ENCODE data around the gene TRIM31. TPM values are rescaled to one million over a fixed set of nuclear protein-coding genes. Genes with fewer than 3 reads are reported as not detected.

Gene TRIM31
- not detected in 2 replicates for total RNA-seq (2014; rRNA removed; shearing (Covaris generic))

GRCh38 chr6:30113003-30113759, at the start of gene TRIM31:
Gene TRIM31 (minus strand): TSS chr6:30113090. CDS start chr6:30112805, 285 bp downstream.

GRCh38 chr6:30160785-30161531, 48.1 kb upstream of the TRIM31 start, which contains the start of gene TRIM10:
Gene TRIM10 (minus strand): TSS chr6:30161211. CDS start chr6:30160858, 353 bp downstream.

GRCh38 chr6:30135757-30136156, 22.9 kb upstream of the TRIM31 start, which contains the start of gene TRIM40:
Gene TRIM40 (plus strand): TSS chr6:30136140. CDS start chr6:30137037, 897 bp downstream.

GRCh38 chr6:30075094-30075789, 37.6 kb downstream of the TRIM31 start, which contains the start of gene RNF39:
Gene RNF39 (minus strand): TSS chr6:30075769. CDS start chr6:30075585, 184 bp downstream.

GRCh38 chr6:30066577-30067459, 46.1 kb downstream of the TRIM31 start, which contains the start of gene PPP1R11:
Gene PPP1R11 (plus strand): TSS chr6:30067198. CDS start chr6:30067411, 213 bp downstream.

DNA sequence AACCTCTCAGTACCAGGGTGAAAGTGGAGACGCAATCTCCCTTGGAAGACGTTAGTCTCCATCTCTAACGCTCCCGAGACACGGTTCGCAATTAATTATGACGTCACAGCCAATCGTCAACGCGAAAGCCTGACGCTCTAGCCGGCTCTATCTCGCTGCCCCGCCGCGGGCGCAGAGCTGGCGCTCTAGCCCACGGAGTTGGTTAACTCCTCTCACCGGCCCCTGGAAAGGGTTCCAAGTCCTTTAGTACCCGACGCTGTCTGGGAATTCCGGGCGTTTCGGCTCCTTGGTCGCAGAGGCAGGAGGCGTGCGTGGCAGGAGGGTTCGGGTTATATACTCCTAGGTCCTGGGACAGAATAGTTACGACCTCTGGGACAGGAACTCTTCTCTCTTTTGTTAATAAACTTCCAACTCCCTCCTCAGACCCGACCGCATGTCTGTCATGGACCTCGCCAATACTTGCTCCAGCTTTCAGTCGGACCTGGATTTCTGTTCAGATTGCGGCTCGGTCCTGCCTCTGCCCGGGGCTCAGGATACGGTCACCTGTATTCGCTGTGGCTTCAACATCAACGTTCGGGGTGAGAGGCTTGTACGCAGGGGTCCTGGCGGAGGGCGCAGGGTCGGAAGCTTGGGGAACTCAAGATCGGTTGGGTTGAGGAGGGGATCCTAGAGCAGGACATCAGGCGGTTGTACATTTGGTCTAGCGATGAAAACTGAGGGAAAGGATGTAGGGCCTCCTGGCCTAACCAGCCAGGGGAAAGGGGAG, 51.6 kb downstream of the TRIM31 start, which contains the start of gene POLR1H:
Gene POLR1H, plus strand, starts transcription at position 174 of the 766 bp plus-strand sequence. Its CDS starts 260 bp downstream, at position 434.

Small RNA genes lying within 50 kb of the gene (small RNA-seq; reads per million reads assigned to genes)
- gene RF00554 (not detected), gene RF02219 (not detected), gene RF02220 (not detected)

Other genes starting within 250 kb of the TRIM31 start
- gene HLA-A, start 170.6 kb downstream of the TRIM31 start, total RNA-seq (2014; rRNA removed; shearing (Covaris generic)) = 267 and 308 TPM in 2 replicates
- 25.9 and 27.4 TPM in 2 replicates for gene POLR1H, start 51.8 kb downstream of the TRIM31 start, total RNA-seq (2014; rRNA removed; shearing (Covaris generic))
- gene PPP1R11, start 45.9 kb downstream of the TRIM31 start, total RNA-seq (2014; rRNA removed; shearing (Covaris generic)) = 36.8 and 40.9 TPM in 2 replicates
- gene RNF39, start 37.3 kb downstream of the TRIM31 start, total RNA-seq (2014; rRNA removed; shearing (Covaris generic)) = not detected in 2 replicates
- not detected in 2 replicates for gene TRIM40, start 23.1 kb upstream of the TRIM31 start, total RNA-seq (2014; rRNA removed; shearing (Covaris generic))
- gene TRIM10, start 48.1 kb upstream of the TRIM31 start, total RNA-seq (2014; rRNA removed; shearing (Covaris generic)) = not detected in 2 replicates
- gene TRIM15, start 50.5 kb upstream of the TRIM31 start, total RNA-seq (2014; rRNA removed; shearing (Covaris generic)) = not detected in 2 replicates
- gene TRIM26, start 100.3 kb upstream of the TRIM31 start, total RNA-seq (2014; rRNA removed; shearing (Covaris generic)) = 23.1 and 24.6 TPM in 2 replicates
- 10.6 and 12.8 TPM in 2 replicates for gene TRIM39, start 213.8 kb upstream of the TRIM31 start, total RNA-seq (2014; rRNA removed; shearing (Covaris generic))
- 34.9 and 40.2 TPM in 2 replicates for gene RPP21, start 232.1 kb upstream of the TRIM31 start, total RNA-seq (2014; rRNA removed; shearing (Covaris generic))